OCI-LY7 (cell line): ENCODE data around the gene NYNRIN. TPM values are rescaled to one million over a fixed set of nuclear protein-coding genes. Genes with fewer than 3 reads are reported as not detected.

ENCODE experiments used
- BruUV-seq: library from RNA; stranded (reverse); fragments of 400-500 nt; replicated peaks from 2 replicates; lab custom pipeline; 2021; lab: Mats Ljungman, UMichigan
- CTCF ChIA-PET: fragments of 300-600 bp; sonication (Branson Sonifier 250); formaldehyde crosslinking; loops from one replicate; lab custom pipeline; 2022; ENCODE audit warnings: antibody characterized with exemption; ENCODE audit not compliant: unreplicated experiment; lab: Charles Lee
- POLR2A ChIA-PET: fragments of 300-600 bp; sonication (Branson Sonifier 250); formaldehyde crosslinking; loops from one replicate; lab custom pipeline; 2022; ENCODE audit warnings: antibody characterized with exemption; lab: Charles Lee
- DNase-seq: peaks from one replicate; pipeline ENCODE4 v3.0.0-alpha.2; 2015; ENCODE audit warnings: low spot score
- H2AFZ ChIP-seq: fragments of 200-600 bp; sonication (generic), shearing (Covaris generic); 2 replicates; pipeline ENCODE4 v1.6.1; 2014; ENCODE audit warnings: mild to moderate bottlenecking, antibody characterized with exemption, low read length, moderate library complexity
- H3K27ac ChIP-seq: fragments of 200-600 bp; sonication (generic); 2 replicates; pipeline ENCODE4 v1.5.1; 2014; ENCODE audit warnings: mixed run types, low read depth, mild to moderate bottlenecking, moderate library complexity, low read length, inconsistent platforms; ENCODE audit not compliant: poor library complexity, severe bottlenecking
- H3K36me3 ChIP-seq: fragments of 200-600 bp; sonication (generic); 2 replicates; pipeline ENCODE4 v1.6.1; 2014; ENCODE audit warnings: mild to moderate bottlenecking, antibody characterized with exemption, low read length, moderate library complexity, mixed read lengths; ENCODE audit not compliant: insufficient read depth
- H3K4me1 ChIP-seq: fragments of 200-600 bp; sonication (generic); 2 replicates; pipeline ENCODE4 v1.5.1; 2014; ENCODE audit warnings: mild to moderate bottlenecking, low read length; ENCODE audit not compliant: insufficient read depth, poor library complexity, severe bottlenecking
- H3K4me2 ChIP-seq: fragments of 200-600 bp; sonication (generic); 2 replicates; pipeline ENCODE4 v1.6.1; 2014; ENCODE audit warnings: mild to moderate bottlenecking, low read length
- H3K4me3 ChIP-seq: fragments of 200-600 bp; sonication (generic); 2 replicates; pipeline ENCODE4 v1.5.1; 2014; ENCODE audit warnings: mild to moderate bottlenecking, low read depth, low read length; ENCODE audit not compliant: poor library complexity, severe bottlenecking
- H3K79me2 ChIP-seq: fragments of 200-600 bp; sonication (generic); 2 replicates; pipeline ENCODE4 v1.6.1; 2016; ENCODE audit warnings: low read depth, mild to moderate bottlenecking, low read length, moderate library complexity, mixed read lengths; ENCODE audit not compliant: insufficient read depth
- H3K9me2 ChIP-seq: fragments of 200-600 bp; sonication (generic); 2 replicates; pipeline ENCODE4 v1.6.1; 2016; ENCODE audit warnings: mild to moderate bottlenecking, low read length, mixed read lengths; ENCODE audit not compliant: insufficient read depth
- H3K9me3 ChIP-seq: fragments of 200-600 bp; sonication (generic); 2 replicates; pipeline ENCODE4 v1.6.1; 2014; ENCODE audit warnings: mild to moderate bottlenecking, mixed run types, low read length, mixed read lengths
- H4K20me1 ChIP-seq: fragments of 200-600 bp; sonication (generic); 2 replicates; pipeline ENCODE4 v1.6.1; 2014; ENCODE audit warnings: mild to moderate bottlenecking, antibody characterized with exemption, low read length, moderate library complexity, mixed read lengths; ENCODE audit not compliant: insufficient read depth
- CTCF ChIP-seq: fragments of 200-600 bp; sonication (generic); conservative IDR thresholded peaks from 2 replicates; pipeline ENCODE4 v1.5.1; 2014; ENCODE audit warnings: mild to moderate bottlenecking, antibody characterized with exemption, low read length, moderate library complexity, mixed read lengths
- EZH2phosphoT487 ChIP-seq: fragments of 200-600 bp; sonication (generic); IDR thresholded peaks from 2 replicates; pipeline ENCODE4 v1.6.1; 2018; ENCODE audit warnings: low read depth, borderline replicate concordance, mild to moderate bottlenecking, mixed run types, antibody characterized with exemption, low read length, moderate library complexity, mixed read lengths
- intact Hi-C: fragments of 100-400 bp; cut with micrococcal nuclease; formaldehyde crosslinking; loops from one replicate; pipeline ENCODE4 v1.10.0; 2022; ENCODE audit not compliant: unreplicated experiment
- total RNA-seq, 2 experiments: library from RNA; depleted of rRNA in 1 of 2; stranded (reverse); fragments of >200 nt in 1 of 2; shearing (Covaris generic) in 1 of 2; gene quantifications; 2 replicates each; pipeline ENCODE4 v1.2.3, GENCODE V29; 2014 to 2022

The NYNRIN gene
- total RNA-seq, 2 experiments from 2014 or later, result 0.13 TPM; not detected in 1

GRCh38 chr14:24381363-24382063 is 17.3 kb upstream of the NYNRIN start:
- no peaks in the 10 kb centered on the region for H3K36me3 ChIP-seq
- no TSS peak for BruUV-seq
- H2AFZ ChIP-seq, result no peak overlapping the region
- H3K9me2 ChIP-seq, result no peaks in the 10 kb centered on the region
- H3K4me1 ChIP-seq, result no peaks in the 10 kb centered on the region
- POLR2A ChIA-PET, result interaction anchor here (1.4 kb wide), 1 partner anchor 49 kb away, joined by 3 read pairs; the partner anchor contains the start of gene KHNYN
- no peak overlapping the region for H3K4me3 ChIP-seq
- H3K27ac ChIP-seq, result no peak overlapping the region
- H3K4me2 ChIP-seq, result no peak overlapping the region
- CTCF ChIA-PET, result no interaction called here
- no peak for DNase-seq
- H3K79me2 ChIP-seq, result no peaks in the 10 kb centered on the region
- H3K9me3 ChIP-seq, result no peaks in the 10 kb centered on the region
- intact Hi-C loops, result no loop called here
- no peaks in the 10 kb centered on the region for H4K20me1 ChIP-seq
- no peak for TF ChIP-seq EZH2phosphoT487
- no peak for TF ChIP-seq CTCF

- Histone ChIP-seq H3K9me2 (no peaks in the 10 kb centered on the region), H2AFZ (no peak overlapping the region), H3K4me1 (no peaks in the 10 kb centered on the region), H3K9me3 (no peaks in the 10 kb centered on the region), H3K27ac (no peak overlapping the region), H4K20me1 (no peaks in the 10 kb centered on the region), H3K4me2 (no peak overlapping the region), H3K79me2 (no peaks in the 10 kb centered on the region), H3K4me3 (no peak overlapping the region), H3K36me3 (no peaks in the 10 kb centered on the region)
- DNase-seq, result no peak
- ChIA-PET CTCF (no interaction called here), POLR2A (interaction anchor here (1.4 kb wide), 1 partner anchor 48 kb away, joined by 3 read pairs; the partner anchor contains the start of gene KHNYN)
- intact Hi-C loops, result no loop called here
- BruUV-seq, result no TSS peak
- TF ChIP-seq CTCF (no peak), EZH2phosphoT487 (no peak)
These were observed 16.8 kb upstream of the NYNRIN start for GRCh38 chr14:24382064-24382371.

- H3K27ac ChIP-seq, result no peak overlapping the region
- ChIA-PET CTCF (no interaction called here), POLR2A (no interaction called here)
- no peaks in the 10 kb centered on the region for H3K9me2 ChIP-seq
- no peaks in the 10 kb centered on the region for H3K4me1 ChIP-seq
- H3K4me3 ChIP-seq, result no peak overlapping the region
- DNase-seq, result no peak
- no peaks in the 10 kb centered on the region for H3K79me2 ChIP-seq
- intact Hi-C loops, result no loop called here
- no peaks in the 10 kb centered on the region for H3K36me3 ChIP-seq
- no peaks in the 10 kb centered on the region for H4K20me1 ChIP-seq
- no peak overlapping the region for H2AFZ ChIP-seq
- H3K9me3 ChIP-seq, result no peaks in the 10 kb centered on the region
- no peak overlapping the region for H3K4me2 ChIP-seq
- TF ChIP-seq CTCF (no peak), EZH2phosphoT487 (no peak)
- no TSS peak for BruUV-seq
These were observed 14.6 kb upstream of the NYNRIN start for GRCh38 chr14:24384169-24384568.
